ENCODE measurements around the gene VOPP1. TPM values are rescaled to one million over a fixed set of nuclear protein-coding genes. Genes with fewer than 3 reads are reported as not detected.

Gene VOPP1
- total RNA-seq, 1 experiment from 2014 or later = 60.2 TPM

GRCh38 chr7:55429835-55430499 is 142.3 kb downstream of the VOPP1 start:
- ChIA-PET POLR2A (ENCODE audit: unreplicated experiment) (no interaction called here), CTCF (interaction anchor here (0.6 kb wide), 1 partner anchor 163 kb away, joined by 3 read pairs; no protein-coding TSS in a partner anchor)
- Histone ChIP-seq H3K9me2 (replicated peaks; ENCODE audit: low read length) (no peaks in the 10 kb centered on the region), H3K4me3 (ENCODE audit: low read length) (no peak overlapping the region), H3K27ac (ENCODE audit: low read length) (no peak overlapping the region), H3K27me3 (ENCODE audit: low read length) (no peaks in the 10 kb centered on the region), H3K36me3 (ENCODE audit: low read depth, low read length) (no peaks in the 10 kb centered on the region), H2AFZ (ENCODE audit: low read length) (no peak overlapping the region), H3F3A (ENCODE audit: low read length, unreplicated experiment) (no peaks in the 10 kb centered on the region), H3K9me3 (ENCODE audit: low read length) (no peaks in the 10 kb centered on the region), H4K20me1 (ENCODE audit: low read length) (no peaks in the 10 kb centered on the region), H3K4me1 (ENCODE audit: insufficient read depth, low read length) (no peaks in the 10 kb centered on the region), H3K79me2 (ENCODE audit: low read length) (no peaks in the 10 kb centered on the region), H3K9ac (ENCODE audit: low read length) (no peak overlapping the region), H3K4me2 (ENCODE audit: low read length) (no peak overlapping the region)
- intact Hi-C loops (cut with micrococcal nuclease) = no loop called here
- no peak for TF ChIP-seq CTCF (conservative IDR thresholded peaks at IDR 0.05; ENCODE audit: low read depth, low read length)
- no peak for TF ChIP-seq EZH2 (IDR thresholded peaks at IDR 0.05; ENCODE audit: low read length, unreplicated experiment)
- no TSS peak for BruUV-seq (replicated peaks)
- DNase-seq (no peak), ATAC-seq (no peak)

- no peak overlapping the region for H3K9ac ChIP-seq (ENCODE audit: low read length)
- H3K9me2 ChIP-seq (replicated peaks; ENCODE audit: low read length) = no peaks in the 10 kb centered on the region
- no peaks in the 10 kb centered on the region for H4K20me1 ChIP-seq (ENCODE audit: low read length)
- no peaks in the 10 kb centered on the region for H3K36me3 ChIP-seq (ENCODE audit: low read depth, low read length)
- TF ChIP-seq CTCF (conservative IDR thresholded peaks at IDR 0.05; ENCODE audit: low read depth, low read length) (no peak), EZH2phosphoT487 (IDR thresholded peaks at IDR 0.05; ENCODE audit: borderline replicate concordance, low read length) (no peak), EZH2 (IDR thresholded peaks at IDR 0.05; ENCODE audit: low read length, unreplicated experiment) (no peak)
- H3K79me2 ChIP-seq (ENCODE audit: low read length) = no peaks in the 10 kb centered on the region
- no peaks in the 10 kb centered on the region for H3F3A ChIP-seq (ENCODE audit: low read length, unreplicated experiment)
- H3K4me2 ChIP-seq (ENCODE audit: low read length) = no peak overlapping the region
- H3K27me3 ChIP-seq (ENCODE audit: low read length) = no peaks in the 10 kb centered on the region
- no peak for ATAC-seq
- H2AFZ ChIP-seq (ENCODE audit: low read length) = no peak overlapping the region
- POLR2A ChIA-PET (ENCODE audit: unreplicated experiment) = interaction anchor here (0.6 kb wide), 1 partner anchor 141 kb away, joined by 11 read pairs; no protein-coding TSS in a partner anchor
- CTCF ChIA-PET = interaction anchor here (0.6 kb wide), 2 partner anchors 80 to 1351 kb away, joined by 3 read pairs; no protein-coding TSS in a partner anchor
- no peak for DNase-seq
- no peaks in the 10 kb centered on the region for H3K9me3 ChIP-seq (ENCODE audit: low read length)
- no TSS peak for BruUV-seq (replicated peaks)
- no peak overlapping the region for H3K27ac ChIP-seq (ENCODE audit: low read length)
- intact Hi-C loops (cut with micrococcal nuclease) = no loop called here
- no peaks in the 10 kb centered on the region for H3K4me1 ChIP-seq (ENCODE audit: insufficient read depth, low read length)
- H3K4me3 ChIP-seq (ENCODE audit: low read length) = no peak overlapping the region
Measured at GRCh38 chr7:55427800-55428199, 144.5 kb downstream of the VOPP1 start.

- ChIA-PET POLR2A (ENCODE audit: unreplicated experiment) (interaction anchor here (0.6 kb wide), 1 partner anchor 140 kb away, joined by 11 read pairs; no protein-coding TSS in a partner anchor), CTCF (interaction anchor here (0.6 kb wide), 1 partner anchor 80 kb away, joined by 3 read pairs; no protein-coding TSS in a partner anchor)
- H3F3A ChIP-seq (ENCODE audit: low read length, unreplicated experiment) = no peaks in the 10 kb centered on the region
- H4K20me1 ChIP-seq (ENCODE audit: low read length) = no peaks in the 10 kb centered on the region
- no peak overlapping the region for H3K27ac ChIP-seq (ENCODE audit: low read length)
- no peak for DNase-seq
- no peaks in the 10 kb centered on the region for H3K36me3 ChIP-seq (ENCODE audit: low read depth, low read length)
- intact Hi-C loops (cut with micrococcal nuclease) = no loop called here
- H3K9me3 ChIP-seq (ENCODE audit: low read length) = no peaks in the 10 kb centered on the region
- H3K9ac ChIP-seq (ENCODE audit: low read length) = no peak overlapping the region
- no peak overlapping the region for H3K4me3 ChIP-seq (ENCODE audit: low read length)
- no peak overlapping the region for H3K4me2 ChIP-seq (ENCODE audit: low read length)
- no peaks in the 10 kb centered on the region for H3K79me2 ChIP-seq (ENCODE audit: low read length)
- no peak for ATAC-seq
- no peaks in the 10 kb centered on the region for H3K9me2 ChIP-seq (replicated peaks; ENCODE audit: low read length)
- no peak overlapping the region for H2AFZ ChIP-seq (ENCODE audit: low read length)
- no TSS peak for BruUV-seq (replicated peaks)
- TF ChIP-seq EZH2phosphoT487 (IDR thresholded peaks at IDR 0.05; ENCODE audit: borderline replicate concordance, low read length) (no peak), EZH2 (IDR thresholded peaks at IDR 0.05; ENCODE audit: low read length, unreplicated experiment) (no peak), CTCF (conservative IDR thresholded peaks at IDR 0.05; ENCODE audit: low read depth, low read length) (no peak)
- H3K27me3 ChIP-seq (ENCODE audit: low read length) = no peaks in the 10 kb centered on the region
- no peaks in the 10 kb centered on the region for H3K4me1 ChIP-seq (ENCODE audit: insufficient read depth, low read length)
Measured at GRCh38 chr7:55427342-55427741, 145.0 kb downstream of the VOPP1 start.
